Measurements from ENCODE around the gene ZNF282. TPM values are rescaled to one million over a fixed set of nuclear protein-coding genes. Genes with fewer than 3 reads are reported as not detected.

Gene ZNF282
- total and polyA plus RNA-seq, 2 experiments from 2014 or later: 6.9 to 34.2 TPM

GRCh38 chr7:149254181-149254858, 59.0 kb downstream of the ZNF282 start:
- Histone ChIP-seq H3K4me3 (no peak overlapping the region), H3K27ac (no peak overlapping the region), H3K9me3 (ENCODE audit: low read depth) (no peaks in the 10 kb centered on the region), H3K36me3 (peaks cover 28% of the 10 kb centered on the region), H3K4me1 (ENCODE audit: low read depth) (no peaks in the 10 kb centered on the region), H3K27me3 (no peaks in the 10 kb centered on the region)
- TF ChIP-seq, protein P1, sequence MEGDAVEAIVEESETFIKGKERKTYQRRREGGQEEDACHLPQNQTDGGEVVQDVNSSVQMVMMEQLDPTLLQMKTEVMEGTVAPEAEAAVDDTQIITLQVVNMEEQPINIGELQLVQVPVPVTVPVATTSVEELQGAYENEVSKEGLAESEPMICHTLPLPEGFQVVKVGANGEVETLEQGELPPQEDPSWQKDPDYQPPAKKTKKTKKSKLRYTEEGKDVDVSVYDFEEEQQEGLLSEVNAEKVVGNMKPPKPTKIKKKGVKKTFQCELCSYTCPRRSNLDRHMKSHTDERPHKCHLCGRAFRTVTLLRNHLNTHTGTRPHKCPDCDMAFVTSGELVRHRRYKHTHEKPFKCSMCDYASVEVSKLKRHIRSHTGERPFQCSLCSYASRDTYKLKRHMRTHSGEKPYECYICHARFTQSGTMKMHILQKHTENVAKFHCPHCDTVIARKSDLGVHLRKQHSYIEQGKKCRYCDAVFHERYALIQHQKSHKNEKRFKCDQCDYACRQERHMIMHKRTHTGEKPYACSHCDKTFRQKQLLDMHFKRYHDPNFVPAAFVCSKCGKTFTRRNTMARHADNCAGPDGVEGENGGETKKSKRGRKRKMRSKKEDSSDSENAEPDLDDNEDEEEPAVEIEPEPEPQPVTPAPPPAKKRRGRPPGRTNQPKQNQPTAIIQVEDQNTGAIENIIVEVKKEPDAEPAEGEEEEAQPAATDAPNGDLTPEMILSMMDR (IDR thresholded peaks at IDR 0.05; ENCODE audit: low read depth, low read length): no peak
- DNase-seq (ENCODE audit: low read depth in 1 of 2, low spot score in 1 of 2): no peak

- Histone ChIP-seq H3K4me3 (no peak overlapping the region), H3K36me3 (peaks cover 28% of the 10 kb centered on the region), H3K4me1 (ENCODE audit: low read depth) (no peaks in the 10 kb centered on the region), H3K27ac (no peak overlapping the region), H3K9me3 (ENCODE audit: low read depth) (no peaks in the 10 kb centered on the region), H3K27me3 (no peaks in the 10 kb centered on the region)
- TF ChIP-seq, protein P1 (IDR thresholded peaks at IDR 0.05; ENCODE audit: low read depth, low read length): no peak
- no peak for DNase-seq (ENCODE audit: low read depth in 1 of 2, low spot score in 1 of 2)
Measured at GRCh38 chr7:149255174-149255573, 59.8 kb downstream of the ZNF282 start.

- Histone ChIP-seq H3K9me3 (ENCODE audit: low read depth) (no peaks in the 10 kb centered on the region), H3K4me3 (no peak overlapping the region), H3K27ac (no peak overlapping the region), H3K27me3 (no peaks in the 10 kb centered on the region), H3K4me1 (ENCODE audit: low read depth) (no peaks in the 10 kb centered on the region), H3K36me3 (peaks cover 22% of the 10 kb centered on the region)
- TF ChIP-seq, protein P1 (IDR thresholded peaks at IDR 0.05; ENCODE audit: low read depth, low read length): no peak
- DNase-seq (ENCODE audit: low read depth in 1 of 2, low spot score in 1 of 2): no peak
Measured at GRCh38 chr7:149256568-149256967, 61.2 kb downstream of the ZNF282 start.

GRCh38 chr7:149257146-149257545, 61.8 kb downstream of the ZNF282 start:
- H3K27ac ChIP-seq: no peak overlapping the region
- no peak for DNase-seq (ENCODE audit: low read depth in 1 of 2, low spot score in 1 of 2)
- H3K4me1 ChIP-seq (ENCODE audit: low read depth): no peaks in the 10 kb centered on the region
- TF ChIP-seq, protein P1 (IDR thresholded peaks at IDR 0.05; ENCODE audit: low read depth, low read length): no peak
- no peaks in the 10 kb centered on the region for H3K27me3 ChIP-seq
- peaks cover 19% of the 10 kb centered on the region for H3K36me3 ChIP-seq
- H3K4me3 ChIP-seq: no peak overlapping the region
- no peaks in the 10 kb centered on the region for H3K9me3 ChIP-seq (ENCODE audit: low read depth)

DNA sequence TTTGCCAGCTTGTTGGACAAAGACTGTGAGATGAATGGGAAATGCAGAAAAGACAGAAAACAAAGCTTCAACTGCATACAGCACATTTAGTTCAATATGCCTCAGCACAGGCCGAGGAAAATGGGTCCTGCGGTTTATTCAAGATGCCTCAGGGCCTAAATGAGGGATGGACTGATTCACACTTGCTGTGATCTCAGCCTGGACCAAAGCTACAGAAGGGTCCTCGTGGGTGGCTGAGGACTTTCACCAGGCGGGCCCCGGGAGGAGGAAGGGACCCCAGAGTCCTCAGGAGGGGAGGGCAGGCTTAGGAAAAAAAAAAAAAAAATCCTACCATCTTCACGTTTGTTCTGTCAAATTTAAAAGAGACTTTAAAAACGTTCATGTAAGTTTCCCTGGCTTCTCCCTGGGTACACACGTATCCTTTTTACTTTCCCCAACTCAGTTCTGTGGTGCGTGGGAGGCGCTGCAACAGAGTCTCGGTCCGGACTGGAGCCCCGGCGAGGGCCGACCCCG, 66.0 kb downstream of the ZNF282 start:
- H3K36me3 ChIP-seq: peaks cover 5% of the 10 kb centered on the region
- H3K9me3 ChIP-seq (ENCODE audit: low read depth): no peaks in the 10 kb centered on the region
- no peaks in the 10 kb centered on the region for H3K27me3 ChIP-seq
- TF ChIP-seq, protein P1 (IDR thresholded peaks at IDR 0.05; ENCODE audit: low read depth, low read length): no peak
- peak in 1 of 2 donors; percentile 40 for DNase-seq (ENCODE audit: low read depth in 1 of 2, low spot score in 1 of 2)
- H3K27ac ChIP-seq: peak overlapping the region; percentile 7
- no peaks in the 10 kb centered on the region for H3K4me1 ChIP-seq (ENCODE audit: low read depth)
- peak overlapping the region; percentile 34 for H3K4me3 ChIP-seq

Measured in cardiac muscle cell (in vitro differentiated cells and primary cell).